AML-193 (cell line): ENCODE data around the gene SMC1B.
"Not testable (repeated sequence)": the region's sequence is repeated elsewhere in the genome, so short reads cannot be mapped to it uniquely, and the experiment has no call there.

Experiments
- DNase-seq, 2 experiments: peaks; one replicate each; lab custom pipeline; 2025; lab: John Stamatoyannopoulos, UW

Gene SMC1B

DNA sequence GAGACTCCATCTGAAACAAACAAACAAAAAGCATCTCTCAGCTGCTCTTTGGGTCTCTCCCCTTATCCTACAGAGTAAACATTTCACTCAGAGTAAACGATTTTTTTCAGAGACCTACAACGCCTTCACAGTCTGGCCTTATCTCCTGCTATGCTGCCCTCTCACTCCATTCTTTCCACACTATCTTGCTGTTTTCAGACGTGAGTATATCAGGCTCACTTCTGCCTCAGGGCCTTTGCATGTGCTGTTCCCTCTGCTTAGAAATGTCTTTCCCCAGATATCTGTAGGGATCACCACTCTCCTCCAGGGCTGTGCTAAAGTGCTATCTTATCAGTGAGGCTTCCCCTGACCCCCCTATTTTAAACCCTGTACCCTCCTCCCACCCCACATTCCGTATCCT, 6.6 kb upstream of the SMC1B start:
- DNase-seq: no peak

DNA sequence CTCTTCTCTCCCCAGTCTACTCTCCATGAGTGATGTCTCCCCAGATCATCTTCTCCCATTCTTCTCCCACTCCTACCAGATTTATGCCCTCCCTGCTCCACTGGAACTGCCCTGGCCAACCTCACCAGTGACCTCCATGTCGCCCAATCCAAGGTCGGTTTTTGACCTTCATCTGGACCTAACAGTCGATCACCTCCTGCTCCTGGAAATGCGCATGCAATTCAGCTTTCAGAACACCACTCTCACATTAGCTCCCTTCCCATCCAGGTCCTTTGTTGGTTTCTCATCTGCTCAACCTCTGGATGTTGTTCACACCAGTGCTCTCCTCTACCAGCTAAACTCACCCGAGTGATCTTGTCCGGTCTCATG, 5.4 kb upstream of the SMC1B start:
- DNase-seq: no peak

DNA sequence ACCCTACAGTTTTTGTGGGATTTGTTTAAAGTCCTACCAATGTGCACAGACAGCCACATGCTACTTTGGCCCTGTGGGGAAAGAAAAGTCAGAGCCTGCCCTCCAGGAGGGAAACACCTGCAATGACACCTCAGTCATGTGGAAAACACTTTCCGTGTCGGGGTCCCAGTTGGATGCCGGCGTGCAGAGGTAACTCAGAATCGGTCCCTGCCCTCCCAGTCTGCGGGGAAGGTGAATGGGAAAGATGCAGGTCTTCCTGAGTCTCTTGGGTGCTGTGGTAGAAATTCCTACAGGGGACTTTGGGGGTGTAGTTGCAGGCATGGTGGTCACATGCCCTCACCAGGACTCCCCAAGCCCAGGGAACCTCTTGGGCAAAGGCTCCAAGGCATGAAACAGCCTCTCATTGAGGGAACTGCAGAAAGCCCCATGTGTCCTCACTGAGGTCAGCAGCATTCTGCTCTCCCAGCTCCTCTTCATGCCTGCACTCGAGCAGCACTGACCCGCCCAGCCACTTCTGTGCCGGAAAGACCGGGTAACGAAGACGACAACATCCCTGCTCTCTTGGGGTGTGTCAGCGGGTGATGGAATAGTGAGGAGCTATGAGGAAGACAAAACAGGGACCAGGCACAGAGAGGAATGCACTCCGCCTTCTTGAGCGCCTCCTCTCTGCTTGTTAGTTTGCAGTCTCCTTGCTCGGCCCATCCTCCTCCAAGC, 4.8 kb upstream of the SMC1B start:
- DNase-seq: no peak

DNA sequence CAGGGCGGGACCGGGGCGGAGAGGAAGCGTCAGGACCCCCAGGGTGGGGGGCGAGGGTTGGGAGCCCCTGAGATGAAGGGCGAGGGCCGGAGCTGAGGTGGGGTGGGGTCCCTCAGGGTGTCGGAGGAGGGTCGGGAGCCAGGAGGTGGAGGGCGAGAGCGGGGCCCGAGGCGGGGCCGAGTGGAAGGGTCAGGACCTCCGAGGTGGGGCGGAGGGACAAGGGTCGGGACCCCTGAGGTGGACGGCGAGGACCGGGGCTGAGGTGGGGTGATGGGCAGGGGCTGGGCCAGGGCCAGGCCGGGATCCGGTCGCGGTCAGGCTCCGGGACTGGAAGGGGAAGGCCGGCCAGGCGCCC, 409 bp downstream of the SMC1B start:
- DNase-seq: no peak

DNA sequence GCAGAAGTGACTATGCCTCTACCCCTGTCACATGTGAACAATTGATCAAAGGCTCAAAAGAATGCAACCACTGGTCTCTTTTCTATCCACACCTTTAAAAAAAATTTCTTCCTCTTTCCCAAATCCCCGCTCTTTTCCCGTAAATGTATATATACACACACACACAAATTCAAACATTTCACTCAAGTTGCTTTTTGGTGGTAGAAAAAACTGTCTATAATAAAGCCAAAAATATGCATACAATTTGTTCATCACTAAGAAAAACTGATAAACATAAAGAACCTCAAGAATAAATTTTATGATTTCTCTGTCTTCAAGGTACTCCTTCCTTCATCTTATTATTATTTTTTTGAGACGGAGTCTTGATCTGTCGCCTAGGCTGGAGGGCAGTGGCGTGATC, 5.6 kb downstream of the SMC1B start:
- no peak for DNase-seq

DNA sequence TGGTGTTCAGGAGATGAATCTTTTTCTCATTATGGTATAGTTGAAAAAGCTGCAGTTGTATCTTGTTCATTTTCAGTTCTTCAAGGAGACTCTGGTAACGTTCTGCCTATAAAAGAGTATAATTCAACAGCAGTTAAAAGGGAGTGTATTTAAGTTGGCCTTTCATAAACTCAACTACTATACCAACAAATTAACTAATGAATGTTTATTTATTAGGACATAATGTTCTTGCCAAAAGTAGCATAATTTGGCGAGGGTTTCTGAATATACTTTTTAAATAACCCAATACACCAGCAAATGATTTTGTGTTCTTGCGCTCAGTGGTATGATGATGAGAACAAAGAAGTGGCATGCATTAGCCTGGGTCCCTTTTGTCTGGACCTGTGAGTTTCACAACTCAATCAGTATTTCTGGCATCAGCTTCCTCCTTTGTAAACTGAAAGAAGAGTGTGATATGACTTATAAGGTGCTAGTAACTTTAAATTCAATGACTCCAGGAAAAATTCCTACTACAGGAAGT, 10.9 kb downstream of the SMC1B start:
- no peak for DNase-seq

DNA sequence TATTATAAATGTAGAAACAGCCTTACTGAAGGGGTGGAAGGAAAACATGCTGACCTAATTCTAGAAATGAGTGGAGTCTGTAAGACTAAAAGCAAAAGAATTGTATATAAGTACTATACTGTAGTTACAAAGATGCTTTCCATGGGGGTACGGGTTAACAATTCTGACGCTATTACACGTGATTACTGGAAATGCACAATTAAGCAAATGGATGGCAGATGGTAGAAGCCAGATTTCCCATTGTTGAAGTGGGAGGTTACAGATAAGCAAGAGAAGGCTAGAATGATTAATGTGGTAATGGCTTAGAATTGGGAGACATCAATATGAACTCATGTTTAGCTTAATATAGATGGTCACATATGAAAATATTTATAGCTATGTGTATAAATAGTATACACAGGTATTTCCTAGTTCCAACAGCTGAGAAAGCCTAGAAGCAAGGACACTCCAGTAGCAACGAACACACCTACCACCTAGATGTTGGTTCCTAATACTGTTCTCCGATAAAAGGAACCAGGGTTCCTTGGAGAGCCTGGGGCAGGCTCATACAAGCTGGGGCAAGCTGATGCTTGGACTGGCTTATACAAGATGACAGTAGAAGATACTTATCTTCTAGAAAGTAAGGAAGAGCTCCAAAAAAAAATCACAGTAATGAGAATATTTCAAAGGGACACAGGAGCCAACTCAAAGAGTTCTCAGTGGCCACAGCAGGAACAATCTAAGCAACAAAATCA, 13.5 kb downstream of the SMC1B start:
- DNase-seq: no peak

DNA sequence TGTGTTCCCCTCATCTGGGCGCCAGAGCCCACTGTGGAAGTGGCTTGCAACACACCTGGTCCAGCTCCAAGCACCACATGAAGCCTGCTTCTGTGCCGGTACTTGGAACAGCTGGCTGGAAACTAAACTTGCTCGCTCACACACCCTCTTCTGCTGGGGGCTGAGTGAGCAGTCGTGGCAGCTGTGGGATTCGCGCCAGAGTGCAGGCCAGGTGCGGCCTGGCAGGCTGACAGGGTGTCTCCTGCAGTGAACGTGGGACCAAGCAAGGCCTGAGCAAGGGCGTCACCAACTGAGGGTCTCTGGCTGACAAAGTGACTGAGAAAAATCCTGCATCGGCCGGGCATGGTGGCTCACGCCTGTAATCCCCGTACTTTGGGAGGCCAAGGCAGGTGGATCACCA, 15.2 kb downstream of the SMC1B start:
- no peak for DNase-seq

DNA sequence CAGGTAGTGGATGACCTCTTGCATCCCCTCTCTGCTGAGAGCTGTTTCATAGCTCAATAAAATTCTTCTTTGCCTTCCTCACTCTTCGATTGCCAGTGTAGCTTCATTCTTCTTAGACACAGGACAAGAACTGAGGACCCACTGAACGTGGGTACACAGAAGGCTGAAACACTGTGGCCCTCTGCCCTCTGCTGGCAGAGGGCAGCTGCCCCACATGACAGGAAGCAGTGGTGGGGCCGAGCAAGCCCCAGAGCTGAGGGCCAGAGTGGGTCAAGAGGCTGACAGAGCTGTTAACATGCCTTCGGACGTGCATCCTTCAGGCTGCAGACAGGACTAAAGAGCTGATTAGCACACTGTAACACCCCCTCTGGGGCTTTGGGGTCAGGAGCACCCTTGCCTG, 15.6 kb downstream of the SMC1B start:
- no peak for DNase-seq

DNA sequence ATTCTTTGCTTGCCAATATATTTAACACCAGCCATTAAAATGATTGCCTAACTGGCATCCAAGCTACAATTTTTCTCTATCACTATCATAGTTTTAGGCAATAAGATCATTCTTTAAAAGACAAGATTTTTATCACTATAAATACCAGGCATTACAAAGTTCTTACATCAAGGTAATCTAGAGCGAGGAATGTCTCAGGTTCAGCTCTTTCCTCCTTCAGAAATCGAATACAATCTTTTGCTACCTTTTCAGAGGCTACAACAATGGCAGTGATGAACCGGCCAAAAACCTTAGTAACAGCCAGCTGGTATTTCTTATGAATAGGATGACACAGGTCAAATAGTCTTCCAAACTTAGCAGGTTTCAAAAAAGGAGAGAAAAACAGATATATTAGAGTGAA, 23.9 kb downstream of the SMC1B start:
- no peak for DNase-seq

DNA sequence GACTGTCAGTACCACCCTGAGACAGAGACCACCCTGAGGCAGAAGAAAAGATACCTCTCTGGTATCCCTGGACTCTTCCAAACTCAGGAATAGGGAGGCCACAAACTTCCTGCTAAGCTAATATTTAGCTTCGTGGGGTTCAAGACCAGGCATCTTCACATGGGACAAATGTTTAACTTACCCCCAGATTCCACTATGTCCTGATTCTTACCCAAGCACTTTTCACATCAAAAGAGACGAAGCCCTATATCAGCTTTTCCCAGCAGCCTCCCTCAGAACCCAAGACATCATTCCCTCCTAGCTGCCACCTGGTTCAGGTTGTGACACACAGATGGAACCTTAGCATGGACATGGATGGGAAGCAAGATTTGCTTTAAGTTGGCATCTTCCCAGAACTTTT, 32.1 kb downstream of the SMC1B start:
- DNase-seq: no peak

DNA sequence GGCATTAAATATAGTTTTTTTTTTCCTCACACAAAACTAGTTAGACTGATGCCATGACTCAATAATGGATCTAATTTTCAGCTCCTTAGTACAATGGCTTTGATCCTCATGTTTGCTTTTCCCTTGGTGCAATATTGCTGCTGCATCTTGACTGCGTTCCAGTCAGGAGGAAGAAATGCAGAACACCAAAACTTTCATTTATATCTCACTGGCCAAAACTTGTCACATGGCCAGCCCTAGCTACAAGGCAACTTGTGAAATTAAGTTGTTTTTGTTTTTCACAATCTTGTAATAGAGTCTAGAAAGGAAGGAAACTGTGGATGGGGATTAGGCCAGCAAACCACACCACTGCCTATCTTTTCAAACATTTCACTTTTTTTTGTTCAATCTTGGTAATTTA, 36.7 kb downstream of the SMC1B start:
- peak; percentile 78 to 87 for DNase-seq

DNA sequence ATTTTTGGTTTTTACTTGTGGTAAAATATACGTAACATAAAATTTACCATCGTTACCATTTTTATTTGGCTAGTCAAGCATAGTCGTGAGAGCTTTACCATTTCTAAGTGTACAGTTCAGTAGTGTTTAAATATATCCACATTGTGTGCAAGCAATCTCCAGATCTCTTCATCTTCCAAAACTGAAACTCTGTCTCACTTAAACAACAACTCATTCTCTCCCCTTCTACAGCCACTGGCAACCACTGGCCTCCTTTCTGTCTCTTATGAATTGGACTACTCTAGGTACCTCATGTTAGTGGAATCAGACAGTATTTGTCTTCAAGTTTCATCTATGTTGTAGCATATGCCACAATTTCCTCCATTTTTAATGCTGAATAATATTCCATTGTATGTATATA, 37.4 kb downstream of the SMC1B start:
- no peak for DNase-seq

DNA sequence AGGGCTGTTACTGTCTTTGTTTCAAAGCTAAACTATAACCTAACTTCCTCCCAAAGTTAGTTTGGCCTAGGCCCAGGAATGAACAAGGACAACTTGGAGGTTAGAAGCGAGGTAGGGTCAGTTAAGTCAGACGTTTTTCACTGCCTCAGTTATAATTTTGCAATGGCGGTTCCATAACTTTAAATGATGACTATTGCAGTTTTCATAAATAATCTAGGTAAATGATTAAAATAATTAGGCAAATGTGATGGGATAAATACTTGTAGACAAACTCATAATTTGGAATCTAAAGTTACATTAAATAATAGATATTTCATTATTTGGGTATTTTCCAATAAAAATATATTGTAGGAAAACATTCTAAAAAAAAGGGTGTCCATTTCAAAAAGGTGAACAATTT, 39.8 kb downstream of the SMC1B start:
- DNase-seq: not testable (repeated sequence)

DNA sequence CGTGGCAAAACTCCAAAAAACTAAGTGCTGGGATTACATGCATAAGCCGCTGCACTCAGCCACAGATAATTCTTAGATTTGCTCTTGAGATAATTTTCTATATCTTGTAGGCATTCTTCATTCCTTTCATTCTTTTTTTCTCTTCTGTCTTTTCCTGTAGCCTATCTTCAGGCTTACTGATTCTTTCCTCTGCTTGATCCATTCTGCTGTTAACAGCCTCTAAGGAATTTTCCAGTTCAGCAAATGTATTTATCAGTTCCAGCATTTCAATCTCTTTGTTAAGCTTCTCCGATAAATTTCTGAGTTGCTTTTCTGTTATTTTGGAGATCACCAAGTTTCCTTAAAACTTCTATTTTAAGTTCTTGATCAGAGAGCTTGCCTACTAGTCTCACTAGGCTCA, 46.7 kb downstream of the SMC1B start:
- DNase-seq: no peak

DNA sequence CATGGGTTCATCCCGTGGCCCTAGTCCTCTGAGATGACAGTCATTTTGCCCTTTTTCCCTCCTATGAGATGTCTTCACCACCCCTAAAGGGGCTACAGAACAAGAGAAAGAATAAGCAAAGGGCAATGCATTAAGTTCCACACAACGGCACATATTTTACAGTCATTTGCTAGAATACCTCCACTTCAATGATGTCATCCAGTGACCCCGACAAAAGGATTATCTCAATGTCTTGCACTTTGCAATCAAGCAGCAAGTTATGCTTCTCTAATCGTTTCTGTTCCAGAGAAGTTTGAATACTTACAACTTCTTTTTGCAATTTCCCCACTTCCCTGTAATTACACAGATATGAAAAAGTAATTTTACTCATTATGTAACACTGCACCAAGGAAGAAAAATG, 53.8 kb downstream of the SMC1B start:
- no peak for DNase-seq

DNA sequence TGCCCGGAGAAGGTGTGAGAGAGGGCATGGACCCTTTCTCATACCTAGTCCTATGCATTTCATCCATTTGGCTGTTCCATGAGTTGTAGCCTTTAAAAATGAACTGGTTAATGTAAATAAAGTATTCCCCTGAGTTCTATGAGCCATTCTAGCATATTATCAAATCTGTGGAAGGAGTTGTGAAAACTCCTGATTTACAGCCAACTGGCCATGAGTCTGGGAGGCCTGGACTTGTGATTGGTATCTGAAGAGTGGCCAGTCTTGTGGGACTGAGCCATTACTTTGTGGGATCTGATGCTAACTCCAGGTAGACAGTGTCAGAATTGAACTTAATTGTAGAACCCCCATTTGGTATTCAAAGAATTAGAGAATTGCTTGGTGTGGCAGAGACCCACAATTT, 55.3 kb downstream of the SMC1B start:
- DNase-seq: no peak

DNA sequence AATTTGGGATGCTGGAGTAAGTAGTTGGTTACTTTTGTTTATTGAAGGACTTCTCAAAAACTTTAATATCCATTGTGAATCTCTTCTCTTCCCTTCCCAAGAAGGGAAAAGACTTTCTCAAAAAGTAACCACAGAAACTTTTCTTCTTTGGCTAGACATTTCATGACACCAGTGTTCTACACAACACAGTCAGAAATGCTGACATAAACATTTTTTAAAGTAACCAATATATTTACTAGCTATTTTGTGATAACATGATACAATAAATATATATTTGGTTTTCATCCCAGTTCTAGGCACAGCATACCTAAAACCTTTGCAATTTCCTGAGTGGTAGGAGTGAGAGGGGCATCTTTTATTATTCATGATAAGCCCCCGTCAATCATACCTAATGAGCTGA, 55.9 kb downstream of the SMC1B start:
- no peak for DNase-seq

DNA sequence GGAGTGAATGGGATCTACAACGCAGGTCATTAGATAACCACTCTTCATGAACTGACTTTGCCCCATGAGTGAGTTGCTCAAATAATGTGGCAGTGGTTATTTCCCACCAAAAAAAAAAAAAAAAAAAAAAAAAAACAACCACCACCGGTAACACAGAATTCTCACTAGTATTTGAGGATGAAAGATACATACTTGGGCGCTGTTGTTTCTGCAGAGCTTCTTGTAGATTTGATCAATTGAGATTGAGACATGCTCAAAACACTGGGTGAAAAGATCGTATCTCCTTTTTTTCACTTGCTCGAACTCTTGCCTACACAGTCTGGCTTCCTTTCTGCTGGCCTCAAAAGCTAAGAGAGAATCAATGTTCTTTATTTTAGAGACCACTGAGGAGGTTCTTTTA, 59.6 kb downstream of the SMC1B start:
- no peak for DNase-seq

DNA sequence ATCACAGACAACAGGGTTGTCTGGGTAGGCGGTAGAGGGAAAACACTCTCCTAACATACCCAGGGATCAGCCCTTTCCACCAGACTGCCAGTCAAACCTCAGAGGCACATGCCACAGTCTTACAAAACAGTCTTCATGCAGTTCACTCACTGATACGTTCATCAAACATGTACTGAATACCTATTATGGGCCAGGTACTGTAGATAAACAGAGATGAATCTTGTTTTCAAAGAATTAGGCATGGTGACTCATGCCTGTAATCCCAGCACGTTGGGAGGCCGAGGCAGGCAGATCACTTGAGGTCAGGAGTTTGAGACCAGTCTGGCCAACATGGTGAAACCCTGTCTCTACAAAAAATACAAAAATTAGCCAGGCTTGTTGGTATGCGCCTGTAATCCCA, 60.6 kb downstream of the SMC1B start:
- DNase-seq: not testable (repeated sequence)

DNA sequence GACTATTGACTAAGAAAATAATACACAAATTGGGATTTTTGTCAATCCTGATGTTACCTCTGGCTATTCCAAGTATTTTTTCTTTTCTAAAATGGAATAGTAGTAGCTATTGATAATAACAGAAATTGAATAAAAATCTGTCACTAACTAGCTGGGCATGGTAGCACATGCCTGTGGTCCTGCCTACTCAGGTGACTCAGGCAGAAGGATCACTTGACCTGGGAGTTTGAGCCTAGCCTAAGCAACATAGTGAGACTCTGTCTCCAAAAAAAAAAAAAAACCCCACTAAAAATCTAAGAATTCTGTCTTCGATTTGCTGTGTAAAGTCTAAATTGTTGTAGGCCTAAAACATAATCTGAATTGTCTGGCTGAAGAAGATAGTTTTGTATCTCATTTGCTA, 61.4 kb downstream of the SMC1B start:
- DNase-seq: no peak

DNA sequence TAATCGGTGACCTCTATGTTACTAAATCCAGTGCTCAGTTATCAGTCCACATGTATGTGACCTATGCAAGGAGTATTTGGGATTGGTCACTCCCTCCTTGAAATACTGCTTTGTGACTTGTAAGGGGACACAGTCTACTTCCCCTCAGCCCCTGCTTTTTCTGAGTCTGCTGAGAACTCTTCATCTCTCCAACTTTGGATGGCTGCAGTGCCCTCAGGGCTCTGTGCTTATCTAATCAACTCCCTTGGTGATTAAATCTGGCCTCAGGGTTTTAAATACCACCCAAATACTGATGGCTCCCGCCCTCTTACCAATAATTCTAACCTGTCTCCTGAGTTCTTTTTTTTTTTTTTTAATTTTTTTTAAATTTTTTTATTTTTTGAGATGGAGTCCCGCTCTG, 63.5 kb downstream of the SMC1B start:
- DNase-seq: no peak

DNA sequence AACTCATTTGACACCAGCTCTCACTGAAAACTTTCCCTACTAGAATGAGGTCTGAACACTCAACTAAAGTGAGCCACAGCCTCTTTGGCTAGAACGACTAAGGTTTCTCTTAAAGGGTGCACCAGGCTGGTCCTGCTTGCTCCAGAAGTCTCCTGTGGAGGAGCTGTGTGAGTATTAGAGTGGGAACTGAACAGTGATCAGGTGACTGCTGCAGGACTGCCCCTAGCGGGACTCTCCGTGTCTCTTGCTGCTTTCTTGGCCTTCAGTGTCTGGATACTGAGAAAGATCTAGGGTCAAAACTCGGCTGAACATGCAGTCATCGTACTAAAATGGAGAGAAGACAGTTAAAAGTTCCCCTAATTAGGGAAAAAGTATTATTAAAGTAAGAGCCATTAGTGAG, 69.1 kb downstream of the SMC1B start:
- DNase-seq: no peak

DNA sequence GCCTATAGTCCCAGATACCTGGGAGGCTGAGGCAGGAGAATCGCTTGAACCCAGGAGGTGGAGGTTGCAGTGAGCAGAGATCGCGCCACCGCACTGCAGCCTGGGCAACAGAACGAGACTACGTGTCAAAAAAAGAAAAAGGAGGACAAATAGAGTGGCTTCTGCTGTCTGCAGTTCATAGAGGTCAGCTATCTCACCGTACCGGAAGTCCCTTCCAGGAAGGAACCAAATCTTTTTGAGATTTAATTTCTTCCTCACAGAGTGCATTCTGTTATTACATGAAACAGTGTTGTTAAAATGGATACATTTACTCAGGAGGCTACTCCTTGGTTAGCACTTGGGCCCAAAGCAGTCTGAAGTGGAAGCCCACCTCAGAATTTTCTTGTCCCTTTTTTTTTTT, 70.3 kb downstream of the SMC1B start:
- DNase-seq: no peak
